HG03139 (cell line): Measurements from ENCODE around the gene MT3.
A peak's percentile ranks its signal among the peaks of the same experiment; 100 is the strongest.

Experiments
- ATAC-seq: cut with Tn5 transposase; IDR thresholded peaks from one replicate; pipeline ENCODE4 v1.9.1; 2021; ENCODE audit not compliant: unreplicated experiment

MT3 gene

DNA sequence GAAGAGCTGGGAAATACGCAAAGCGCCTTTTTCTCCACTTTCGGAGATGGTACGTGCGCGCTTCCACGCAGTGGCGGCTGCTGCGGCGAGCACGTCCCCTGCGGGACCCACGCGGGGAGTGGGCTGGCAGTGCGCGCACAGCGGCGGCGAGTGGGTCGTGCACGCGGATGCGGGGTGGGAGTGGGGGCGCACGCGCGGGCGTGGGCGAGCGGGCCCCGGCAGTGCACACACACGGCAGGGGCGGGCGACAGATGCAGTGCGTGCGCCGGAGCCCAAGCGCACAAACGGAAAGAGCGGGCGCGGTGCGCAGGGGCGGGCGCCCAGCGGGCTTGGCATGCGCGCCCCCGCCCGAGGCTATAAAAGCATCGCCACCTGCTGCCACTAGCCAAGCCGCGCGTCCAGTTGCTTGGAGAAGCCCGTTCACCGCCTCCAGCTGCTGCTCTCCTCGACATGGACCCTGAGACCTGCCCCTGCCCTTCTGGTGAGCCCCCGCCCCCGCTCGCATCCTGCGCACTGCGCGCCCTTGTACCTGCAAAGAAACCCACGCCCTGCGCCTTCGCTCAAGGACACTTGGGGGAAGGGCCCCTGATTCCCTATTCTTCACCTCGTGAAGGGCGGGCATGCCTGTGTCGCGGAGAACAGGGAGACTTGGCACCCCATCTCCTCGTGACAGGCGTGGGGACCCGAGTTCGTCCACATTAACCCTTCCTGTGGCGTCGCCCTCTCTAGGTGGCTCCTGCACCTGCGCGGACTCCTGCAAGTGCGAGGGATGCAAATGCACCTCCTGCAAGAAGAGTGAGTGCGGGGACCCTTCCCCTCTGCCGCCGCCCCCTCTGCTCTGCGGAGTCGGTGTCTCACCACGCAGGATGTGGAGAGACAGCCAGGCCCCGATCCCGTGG, at the start of gene MT3:
TSS of gene MT3 (plus strand) at position 388 of the 899 bp plus-strand sequence. CDS start at position 451, 63 bp downstream.
- no peak for ATAC-seq

DNA sequence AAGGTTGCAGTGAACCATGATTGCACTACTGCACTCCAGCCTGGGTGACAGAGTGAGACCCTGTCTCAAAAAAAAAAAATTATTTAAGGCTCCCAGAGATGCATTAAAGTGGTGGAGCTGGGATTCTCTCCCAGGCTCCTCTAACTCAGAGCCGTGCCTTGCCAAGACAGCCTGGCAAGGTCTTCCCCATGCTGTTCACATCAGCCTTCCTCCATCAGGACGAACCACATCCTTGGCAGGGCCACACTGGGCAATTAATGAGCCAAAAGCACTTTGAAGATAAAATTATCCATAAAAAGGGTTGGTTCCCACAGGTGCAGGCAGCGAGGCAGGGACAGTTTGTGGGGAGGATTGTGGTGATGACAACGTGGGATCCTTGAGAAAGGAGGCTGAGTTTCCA, 49.7 kb upstream of the MT3 start:
- ATAC-seq = no peak

DNA sequence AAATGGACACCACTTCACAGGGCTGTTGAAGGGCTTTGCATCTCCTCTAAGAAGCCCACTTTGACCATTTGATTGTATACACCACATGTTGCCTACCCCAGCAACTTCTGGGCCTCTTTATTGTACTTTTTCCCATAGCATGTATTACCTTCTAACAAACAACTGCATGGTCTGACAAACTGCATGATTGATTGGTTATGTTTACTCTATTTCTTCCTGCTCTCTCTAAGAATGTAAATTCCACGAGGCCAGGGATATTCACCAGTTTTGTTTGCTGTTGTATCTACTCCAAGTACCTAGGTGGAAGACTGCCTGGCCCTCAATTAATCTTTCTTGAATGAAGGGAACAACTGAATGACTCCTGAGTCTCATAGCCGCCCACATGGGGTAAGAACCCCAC, 47.3 kb upstream of the MT3 start:
- ATAC-seq = no peak

DNA sequence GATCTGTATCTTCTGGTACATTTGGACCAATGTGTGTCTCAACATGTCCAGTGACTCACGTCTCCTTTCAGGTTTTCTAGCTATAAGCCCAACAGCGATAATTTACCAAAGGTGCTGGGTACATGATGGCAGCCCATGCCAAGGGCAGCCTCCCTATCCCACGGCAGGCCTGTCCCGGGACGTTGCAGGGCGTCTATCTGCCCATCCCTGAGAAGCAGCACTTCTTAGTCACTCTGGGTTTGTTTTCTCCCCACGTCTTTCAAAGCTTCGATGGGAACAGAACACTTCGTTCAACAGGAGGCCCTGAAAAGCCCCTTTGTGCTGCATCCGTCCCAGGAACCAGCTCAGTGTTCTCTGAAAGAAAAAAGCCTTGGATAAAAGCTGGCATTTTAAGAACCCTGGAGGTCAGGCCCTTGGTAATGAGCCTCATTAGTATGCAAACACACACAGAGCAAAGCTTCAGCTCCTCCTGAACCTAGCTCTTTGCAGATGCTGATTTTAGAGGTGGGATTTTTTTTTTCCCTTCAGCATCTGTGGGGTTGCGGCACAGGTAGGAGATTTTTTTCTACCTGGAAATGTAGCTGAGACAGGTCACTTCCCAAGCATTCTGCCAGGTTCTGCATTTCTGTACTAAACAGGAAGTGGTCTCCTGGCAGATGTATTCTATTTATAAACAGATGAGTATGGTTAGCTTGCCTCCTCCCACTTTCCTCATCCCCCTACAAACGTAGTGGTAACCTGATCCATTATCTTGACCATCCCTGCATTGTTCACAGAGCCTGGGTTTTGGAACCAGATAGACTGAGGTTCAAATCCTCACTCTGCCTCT, 42.0 kb upstream of the MT3 start:
- no peak for ATAC-seq

DNA sequence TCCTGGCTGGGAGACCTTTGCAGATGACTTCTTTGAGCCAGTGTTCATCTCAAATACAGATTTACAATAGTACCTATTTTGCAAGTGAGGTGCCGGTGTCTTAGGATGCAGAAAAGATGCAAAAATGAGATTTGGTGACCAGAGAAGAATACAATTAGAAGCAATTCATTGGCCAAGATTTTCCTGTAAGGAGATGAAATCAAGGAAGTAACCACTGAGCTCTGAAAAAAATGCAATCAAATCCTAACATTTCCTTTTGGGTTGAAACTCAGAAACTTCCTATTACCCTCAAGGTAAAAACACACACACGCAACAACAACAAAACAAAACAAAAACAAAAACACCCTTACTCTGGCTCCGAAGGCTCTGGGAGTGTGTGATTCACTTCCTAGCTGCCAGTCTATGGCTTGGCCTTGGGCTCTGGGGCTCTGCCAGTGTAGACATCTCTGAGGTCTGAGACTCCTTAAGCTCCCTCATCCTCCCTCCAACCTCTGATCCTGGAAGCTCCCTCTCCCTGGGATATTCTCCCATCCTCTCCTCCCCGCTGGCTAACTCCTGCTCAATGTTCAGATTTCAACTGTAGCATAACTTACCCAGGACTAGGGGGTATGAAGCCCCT, 41.3 kb upstream of the MT3 start:
- ATAC-seq = no peak

DNA sequence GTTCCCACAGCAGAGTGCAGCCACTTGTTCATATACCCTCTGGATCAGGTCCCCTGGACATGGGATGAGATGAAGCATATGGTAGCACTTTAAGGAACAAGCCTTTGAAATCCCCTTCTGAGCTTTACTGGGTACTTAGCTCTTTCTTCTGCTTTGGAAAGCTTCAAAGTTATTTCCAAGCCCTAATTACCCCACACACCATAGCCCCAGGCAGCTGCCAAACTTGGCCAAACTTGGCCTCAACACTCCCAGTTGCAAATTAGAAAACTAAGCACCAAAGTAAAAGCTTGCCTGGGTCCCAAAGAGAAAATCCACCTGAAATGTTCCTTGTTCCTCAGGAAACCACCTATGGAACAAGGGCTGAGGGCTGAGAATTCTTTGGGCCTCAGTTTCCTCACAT, 40.2 kb upstream of the MT3 start:
- ATAC-seq = no peak

DNA sequence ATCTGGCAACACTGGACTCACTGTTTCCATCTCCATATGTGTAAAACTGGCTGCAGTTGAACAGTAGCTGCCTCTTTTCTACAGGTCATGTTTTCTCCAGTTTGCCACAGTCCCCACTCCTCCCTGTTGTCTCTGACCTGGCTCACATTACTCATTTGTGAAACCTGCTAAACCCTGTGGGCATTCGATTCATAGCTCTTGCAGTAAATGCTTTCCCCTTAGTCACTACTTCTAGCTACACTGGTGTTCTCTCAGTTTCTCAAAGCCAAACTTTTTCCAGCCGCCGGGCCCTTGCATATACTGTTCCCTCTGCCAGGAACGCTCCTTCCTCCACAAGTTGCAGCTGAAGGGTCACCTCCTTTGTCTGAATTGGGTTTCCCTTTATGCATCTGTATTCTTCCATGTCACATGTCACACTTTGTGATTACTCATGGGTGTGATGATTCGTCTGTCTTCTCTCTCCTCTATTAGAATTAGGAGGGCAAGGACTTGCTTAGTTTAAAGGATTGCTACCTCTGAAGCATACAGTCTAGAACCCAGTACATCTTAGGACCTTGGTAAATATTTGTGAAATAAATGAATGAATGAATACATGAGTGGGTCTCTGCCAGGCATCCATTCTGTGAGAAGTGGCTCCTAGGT, 39.5 kb upstream of the MT3 start:
- no peak for ATAC-seq

DNA sequence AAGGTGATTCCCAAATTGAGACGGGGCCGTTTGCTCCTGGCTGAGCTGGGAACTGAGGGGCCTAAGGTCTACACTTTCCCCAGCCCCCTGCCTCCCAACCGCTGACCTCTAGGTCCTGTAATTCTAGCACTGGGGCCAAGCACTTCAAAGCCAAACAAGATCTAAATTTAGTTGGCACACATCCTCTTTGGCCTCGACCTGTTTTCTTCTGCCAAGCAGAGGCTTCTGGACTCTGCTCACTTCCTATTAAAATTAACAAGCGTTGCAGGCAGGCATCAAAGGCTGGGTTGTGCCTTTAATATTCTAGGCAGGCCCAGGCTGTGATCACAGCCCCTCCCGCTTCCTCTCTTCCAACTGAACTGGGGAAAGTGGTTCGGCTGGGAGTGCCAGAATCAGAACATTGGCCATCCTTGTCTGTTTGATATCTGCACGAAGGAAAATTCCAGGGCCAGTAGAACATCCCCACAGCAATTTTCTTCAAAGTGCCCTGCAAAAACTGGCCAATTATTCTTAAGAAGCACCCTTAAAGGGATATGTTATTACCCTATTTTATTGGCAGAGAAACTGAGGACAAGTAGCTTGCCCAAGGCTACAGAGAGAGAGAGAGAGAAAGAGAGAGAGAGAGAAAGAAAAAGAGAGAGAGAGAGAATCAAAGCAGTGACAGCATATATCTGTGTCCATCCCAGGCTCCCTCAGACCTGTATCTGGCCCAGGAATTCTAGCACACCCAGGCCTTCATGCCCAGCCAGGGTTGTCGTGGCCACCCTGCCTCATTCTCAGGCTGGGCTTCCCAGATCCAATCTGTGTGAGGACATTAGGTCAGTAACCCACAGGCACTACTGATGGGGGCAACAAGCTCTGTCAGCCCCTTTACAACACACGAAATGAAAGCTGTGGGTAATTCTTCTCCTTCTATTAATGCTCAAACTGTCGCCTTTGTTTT, 37.3 kb upstream of the MT3 start:
- no peak for ATAC-seq

DNA sequence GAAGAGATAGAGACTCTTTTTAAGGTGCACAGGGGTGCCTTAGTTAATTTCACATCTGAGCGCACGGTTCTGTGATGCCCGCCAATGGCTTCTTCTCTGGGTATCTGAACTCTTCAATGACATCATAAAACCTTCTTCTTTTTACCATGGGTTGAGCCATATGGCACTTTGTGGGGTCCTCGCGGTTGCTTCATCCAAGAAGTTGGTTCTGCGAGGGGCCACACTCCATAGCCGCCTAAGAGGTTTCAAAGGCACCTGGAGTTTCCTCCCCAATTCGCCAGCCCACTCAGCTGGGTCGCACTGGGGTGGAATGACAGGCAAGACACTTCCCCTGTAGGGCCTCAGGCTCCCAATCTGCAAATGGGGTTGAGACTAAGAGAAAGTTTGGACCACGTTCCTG, 34.9 kb upstream of the MT3 start:
- ATAC-seq = no peak

DNA sequence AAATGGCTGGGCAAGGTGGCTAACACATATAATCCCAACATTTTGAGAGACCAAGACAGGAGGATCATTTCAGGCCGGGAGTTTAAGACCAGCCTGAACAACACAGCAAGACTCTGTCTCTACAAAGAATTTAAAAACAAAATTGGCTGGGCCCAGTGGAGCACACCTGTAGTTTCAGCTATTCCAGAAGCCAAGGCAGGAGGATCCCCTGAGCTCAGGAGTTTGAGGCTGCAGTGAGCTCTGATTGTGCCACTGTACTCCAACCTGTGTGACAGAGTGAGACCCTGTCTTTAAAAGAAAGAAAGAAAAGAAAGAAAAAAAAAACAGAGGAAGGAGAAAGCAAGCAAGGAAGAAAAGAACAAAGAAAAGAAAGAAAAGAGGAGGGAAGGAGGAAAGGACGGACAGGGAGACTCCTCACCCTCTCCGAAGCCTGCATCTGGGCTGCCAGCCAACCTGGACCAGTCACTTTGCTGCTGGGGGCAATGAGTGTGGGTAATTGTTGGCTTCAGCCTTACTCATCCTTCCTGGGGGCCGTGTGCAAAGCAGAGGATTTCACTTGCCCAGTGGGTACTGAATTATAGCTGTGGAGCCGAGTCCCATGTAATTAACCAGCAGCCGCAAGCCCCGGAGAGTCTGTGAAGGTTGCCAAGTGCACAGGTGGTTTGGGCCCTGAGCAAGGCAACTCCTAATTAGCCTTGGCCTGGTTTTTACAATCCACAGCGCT, 31.1 kb upstream of the MT3 start:
- ATAC-seq = no peak

DNA sequence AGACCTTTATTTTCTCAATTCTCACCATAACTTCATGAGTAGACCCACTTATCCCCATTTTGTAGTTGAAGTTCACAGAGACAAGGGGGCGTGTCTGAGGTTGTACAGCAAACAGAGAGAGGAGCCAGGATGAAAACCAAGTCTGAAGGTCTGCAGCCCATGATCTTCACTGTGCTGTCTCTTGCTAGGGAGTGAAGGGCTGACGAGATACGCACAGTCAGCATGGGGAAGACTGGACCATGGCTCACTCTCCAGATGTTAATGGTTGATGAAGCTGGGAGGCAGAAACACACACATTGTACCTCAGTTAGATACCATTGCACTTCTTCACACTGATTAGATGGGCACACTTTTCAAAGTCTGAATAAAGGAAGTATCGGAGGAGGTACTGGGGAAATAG, 30.2 kb upstream of the MT3 start:
- ATAC-seq = no peak

DNA sequence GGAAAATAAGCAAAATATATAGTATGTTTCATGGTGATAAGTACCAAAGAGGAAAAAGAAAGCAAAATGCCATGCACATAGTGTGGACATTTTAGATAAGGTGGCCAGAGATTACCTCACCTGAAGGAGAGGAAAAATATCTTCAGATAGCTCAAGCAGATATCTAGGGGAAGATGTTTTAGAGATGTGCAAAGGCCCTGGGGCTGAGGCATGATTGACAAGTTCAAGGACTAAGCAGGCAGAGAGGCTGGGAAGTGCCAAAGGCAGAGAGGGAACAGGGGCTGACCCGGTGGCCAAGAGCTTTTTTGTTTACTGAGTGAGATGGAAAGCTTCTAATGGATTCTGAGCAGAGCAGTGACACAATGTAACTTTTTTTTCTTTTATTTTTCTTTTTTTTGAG, 28.9 kb upstream of the MT3 start:
- no peak for ATAC-seq

DNA sequence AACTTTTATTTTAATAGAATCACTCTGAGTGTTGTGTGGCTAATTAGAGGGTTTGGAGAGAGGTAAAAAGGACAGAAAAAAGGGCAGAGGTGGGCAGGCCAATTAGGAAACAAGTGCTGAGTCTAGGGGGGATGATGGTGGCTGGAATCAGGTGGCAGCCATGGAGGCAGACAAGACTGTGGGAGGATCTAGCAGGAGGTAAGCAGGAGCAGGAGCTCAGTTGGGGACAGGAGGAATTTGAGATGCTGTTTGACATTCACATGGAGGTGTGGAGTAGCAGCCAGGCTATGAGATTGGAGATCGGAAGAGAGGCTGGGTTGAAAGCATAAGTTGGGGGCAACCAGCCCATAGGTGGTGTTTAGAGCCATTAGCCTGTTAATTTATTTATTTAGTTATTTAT, 28.2 kb upstream of the MT3 start:
- ATAC-seq = no peak

DNA sequence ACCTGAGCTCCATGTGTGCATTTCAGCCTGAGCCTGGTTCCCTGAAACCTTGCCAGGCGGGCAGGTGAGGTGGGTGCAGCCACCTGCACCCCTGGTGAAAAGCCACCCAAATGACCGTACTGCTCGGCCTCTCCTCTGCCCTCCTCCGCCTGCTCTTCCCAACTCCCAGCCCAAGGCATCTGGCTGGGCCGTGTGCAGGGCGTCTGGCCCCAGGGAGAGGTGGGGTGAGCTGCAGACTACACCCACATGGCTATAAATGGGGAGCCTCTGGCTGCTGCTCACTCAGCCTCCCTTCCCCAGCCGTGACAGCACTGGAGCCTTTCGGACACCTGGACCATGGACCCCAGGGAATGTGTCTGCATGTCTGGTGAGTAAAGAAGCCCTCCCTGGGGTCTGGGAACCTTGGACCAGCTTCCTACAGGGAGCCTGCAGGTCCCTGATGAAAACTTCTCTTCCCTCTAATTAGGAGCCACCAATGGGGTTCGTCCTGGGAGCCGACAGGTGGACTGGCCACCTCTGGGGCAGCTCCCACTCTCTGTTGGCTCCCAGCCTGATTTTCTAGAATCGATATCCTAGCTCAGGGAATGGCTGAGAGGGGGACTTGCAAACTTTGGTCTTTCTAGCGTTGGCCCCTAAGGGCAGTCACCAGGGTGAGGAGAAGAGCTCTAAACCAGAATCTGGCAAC, 24.4 kb upstream of the MT3 start, which contains the start of gene MT4:
TSS of gene MT4 (plus strand) at position 281 of the 685 bp plus-strand sequence. CDS start at position 337, 56 bp downstream.
- ATAC-seq = no peak

DNA sequence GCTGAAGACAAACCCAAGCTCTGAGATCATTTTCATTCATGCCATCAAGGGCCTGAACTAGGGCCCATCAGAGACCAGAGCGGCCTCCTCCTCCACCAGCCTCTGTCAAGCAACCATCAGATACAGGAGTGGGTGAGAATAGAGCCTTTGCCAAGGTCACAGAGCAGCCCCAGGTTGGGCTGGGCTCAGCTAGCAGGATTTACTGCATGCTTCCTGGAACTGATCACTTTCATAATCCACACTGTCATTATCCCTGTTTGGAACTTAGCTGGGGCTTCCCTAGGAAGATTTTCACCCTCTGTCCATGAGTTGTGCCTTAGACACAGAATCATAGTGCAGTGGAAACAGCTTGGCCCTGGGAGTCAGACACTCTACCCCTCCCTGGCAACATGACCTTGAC, 19.4 kb upstream of the MT3 start:
- ATAC-seq = no peak

DNA sequence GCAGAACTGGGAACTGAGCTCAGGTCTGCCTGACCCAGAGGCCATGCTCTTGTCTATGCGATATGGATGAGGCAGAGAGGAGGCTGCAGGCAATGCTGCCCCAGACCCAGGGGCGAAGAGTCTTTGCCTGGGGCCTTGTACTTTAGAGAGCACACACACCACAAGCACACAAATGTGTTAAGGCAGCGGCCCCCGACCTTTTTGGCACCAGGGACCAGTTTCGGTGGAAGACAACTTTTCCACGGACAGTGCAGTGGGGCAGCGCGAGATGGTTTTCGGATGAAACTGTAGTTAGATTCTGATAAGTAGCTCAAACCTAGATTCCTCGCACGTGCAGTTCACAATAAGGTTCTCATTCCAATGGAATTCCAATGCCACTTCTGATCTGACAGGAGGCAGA, 17.8 kb upstream of the MT3 start:
- no peak for ATAC-seq

DNA sequence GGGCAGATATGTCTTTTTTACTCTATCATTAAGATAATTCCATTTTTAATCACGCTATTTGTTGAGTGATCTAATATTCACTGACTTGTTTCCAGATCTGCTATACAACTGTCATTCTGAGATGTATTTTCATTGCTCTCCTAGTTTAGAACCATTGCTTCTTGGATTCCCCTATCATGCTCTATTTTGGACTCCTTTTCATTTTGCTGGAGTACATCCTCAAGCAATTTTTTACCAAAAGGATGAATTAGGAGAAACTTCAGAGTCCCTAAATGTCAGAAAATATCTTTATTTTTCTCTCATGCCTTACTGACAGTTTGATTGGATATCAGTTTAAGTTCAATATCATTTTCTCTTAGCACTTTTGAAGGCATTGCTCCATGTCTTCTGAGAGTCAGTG, 14.7 kb upstream of the MT3 start:
- ATAC-seq = no peak

DNA sequence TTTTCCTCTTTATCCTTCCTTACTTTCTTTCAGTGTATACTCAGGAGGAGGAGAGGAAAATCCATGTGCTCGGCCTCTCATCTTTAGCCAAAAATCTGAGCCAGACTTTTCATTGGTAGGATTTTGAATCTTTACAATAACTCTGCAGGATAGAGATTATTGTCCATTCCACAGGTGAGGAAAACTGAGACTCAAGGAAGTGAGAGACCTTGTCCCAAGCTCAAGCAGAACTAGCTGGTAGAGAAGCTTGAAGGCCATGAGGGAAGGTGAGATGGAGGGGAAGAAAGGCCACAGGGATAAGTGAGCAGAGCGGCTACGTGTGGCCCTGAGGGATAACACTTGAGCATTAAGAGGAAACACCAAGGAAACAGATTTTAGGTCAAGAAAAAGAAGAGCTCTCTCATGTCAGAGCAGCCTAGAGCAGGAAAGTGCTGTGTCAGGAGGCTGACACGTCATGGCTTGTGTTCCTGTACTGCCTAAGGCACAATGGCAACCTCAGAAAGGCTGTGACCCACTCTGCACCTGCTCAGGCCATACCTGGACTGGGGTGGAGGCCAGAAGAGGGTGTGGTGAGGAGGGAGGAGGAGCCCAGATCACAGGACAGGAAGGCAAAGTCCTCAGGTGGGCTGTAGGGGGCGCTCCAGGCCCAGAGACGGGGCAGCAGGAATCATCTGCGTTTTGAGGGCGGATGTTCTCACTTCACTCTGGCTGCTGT, 12.6 kb upstream of the MT3 start:
- ATAC-seq = peak; percentile 60
